Ascending aorta (tissue), 2 donors: ENCODE results near the gene MSI2. TPM values are rescaled to one million over a fixed set of nuclear protein-coding genes. Genes with fewer than 3 reads are reported as not detected.

Experiments
- DNase-seq, 2 donors: peaks; one replicate each; pipeline ENCODE4 v3.0.0-alpha.2; 2019; ENCODE audit warnings: low spot score in 2 of 2
- H3K27ac ChIP-seq, 2 donors: fragments of 200-600 bp; sonication (generic); one replicate each; pipeline ENCODE4 v1.5.1; 2016 to 2017; ENCODE audit warnings: mild to moderate bottlenecking in 1 of 2
- H3K27me3 ChIP-seq: fragments of 200-600 bp; sonication (generic); one replicate; pipeline ENCODE4 v1.5.1; 2017
- H3K36me3 ChIP-seq, 2 donors: fragments of 200-600 bp; sonication (generic); one replicate each; pipeline ENCODE4 v1.5.1; 2016
- H3K4me1 ChIP-seq, 2 donors: fragments of 200-600 bp; sonication (generic); one replicate each; pipeline ENCODE4 v1.5.1; 2016 to 2017; ENCODE audit warnings: mild to moderate bottlenecking in 1 of 2
- H3K4me3 ChIP-seq, 2 donors: fragments of 200-600 bp; sonication (generic); one replicate each; pipeline ENCODE4 v1.5.1; 2016 to 2017; ENCODE audit warnings: mild to moderate bottlenecking in 1 of 2
- H3K9me3 ChIP-seq, 2 donors: fragments of 200-600 bp; sonication (generic); one replicate each; pipeline ENCODE4 v1.5.1; 2016
- intact Hi-C: fragments of 100-400 bp; cut with DNase I; formaldehyde crosslinking; loops from one replicate; pipeline ENCODE4 v1.15.1; 2023
- total RNA-seq: library from RNA; depleted of rRNA; stranded (reverse); fragments of >200 nt; gene quantifications from one replicate; pipeline ENCODE4 v1.1.0, GENCODE V29; 2016
- TF ChIP-seq, protein P1 (sequence below), 3 experiments: fragments of 200-600 bp in 2 of 3; fragments of 450-650 bp in 1 of 3; sonication (generic) in 2 of 3; IDR thresholded peaks; one replicate each; pipeline ENCODE4 v1.5.1; 2016 to 2019; ENCODE audit warnings: antibody characterized with exemption in 3 of 3, mild to moderate bottlenecking in 1 of 3, moderate library complexity in 1 of 3

MSI2 gene
- total RNA-seq, 1 donor from 2014 or later: 11.7 TPM

DNA sequence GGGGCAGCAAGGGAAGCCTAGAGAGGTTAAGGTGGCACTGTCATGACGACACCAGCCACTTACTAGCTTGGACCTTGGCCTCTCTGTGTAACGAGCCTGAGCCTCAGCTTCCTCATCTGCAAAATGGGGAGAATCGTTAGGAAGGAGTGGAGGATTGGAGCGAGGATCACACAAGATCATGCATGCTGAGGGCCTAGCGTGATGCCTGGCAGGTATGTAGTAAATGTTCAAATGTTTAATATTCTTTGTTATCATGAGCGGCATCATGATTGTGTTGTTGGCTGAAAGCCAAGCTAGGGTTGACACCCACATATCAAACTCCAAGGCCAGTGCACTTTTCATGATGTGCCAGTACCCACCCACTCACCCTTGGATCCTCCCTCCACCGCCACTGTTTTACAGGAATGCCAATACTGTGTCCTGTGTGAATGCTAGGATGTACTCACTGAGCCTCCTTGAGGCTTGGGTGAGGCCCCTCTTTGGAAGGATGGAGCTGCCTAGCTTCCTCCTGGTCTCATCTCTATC is 192.5 kb downstream of the MSI2 start:
- H3K4me1 ChIP-seq: peaks cover 0 to under 1% of the 10 kb centered on the region in 2 donors
- no peak overlapping the region for H3K4me3 ChIP-seq
- no peak overlapping the region for H3K27ac ChIP-seq
- no peaks in the 10 kb centered on the region for H3K36me3 ChIP-seq
- H3K9me3 ChIP-seq: no peaks in the 10 kb centered on the region
- H3K27me3 ChIP-seq: no peaks in the 10 kb centered on the region
- TF ChIP-seq, protein P1, sequence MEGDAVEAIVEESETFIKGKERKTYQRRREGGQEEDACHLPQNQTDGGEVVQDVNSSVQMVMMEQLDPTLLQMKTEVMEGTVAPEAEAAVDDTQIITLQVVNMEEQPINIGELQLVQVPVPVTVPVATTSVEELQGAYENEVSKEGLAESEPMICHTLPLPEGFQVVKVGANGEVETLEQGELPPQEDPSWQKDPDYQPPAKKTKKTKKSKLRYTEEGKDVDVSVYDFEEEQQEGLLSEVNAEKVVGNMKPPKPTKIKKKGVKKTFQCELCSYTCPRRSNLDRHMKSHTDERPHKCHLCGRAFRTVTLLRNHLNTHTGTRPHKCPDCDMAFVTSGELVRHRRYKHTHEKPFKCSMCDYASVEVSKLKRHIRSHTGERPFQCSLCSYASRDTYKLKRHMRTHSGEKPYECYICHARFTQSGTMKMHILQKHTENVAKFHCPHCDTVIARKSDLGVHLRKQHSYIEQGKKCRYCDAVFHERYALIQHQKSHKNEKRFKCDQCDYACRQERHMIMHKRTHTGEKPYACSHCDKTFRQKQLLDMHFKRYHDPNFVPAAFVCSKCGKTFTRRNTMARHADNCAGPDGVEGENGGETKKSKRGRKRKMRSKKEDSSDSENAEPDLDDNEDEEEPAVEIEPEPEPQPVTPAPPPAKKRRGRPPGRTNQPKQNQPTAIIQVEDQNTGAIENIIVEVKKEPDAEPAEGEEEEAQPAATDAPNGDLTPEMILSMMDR (IDR thresholded peaks at IDR 0.05): no peak
- intact Hi-C loops: loop anchor here (10.0 kb wide), 1 partner anchor 386 kb away; no protein-coding TSS in a partner anchor
- DNase-seq: no peak

DNA sequence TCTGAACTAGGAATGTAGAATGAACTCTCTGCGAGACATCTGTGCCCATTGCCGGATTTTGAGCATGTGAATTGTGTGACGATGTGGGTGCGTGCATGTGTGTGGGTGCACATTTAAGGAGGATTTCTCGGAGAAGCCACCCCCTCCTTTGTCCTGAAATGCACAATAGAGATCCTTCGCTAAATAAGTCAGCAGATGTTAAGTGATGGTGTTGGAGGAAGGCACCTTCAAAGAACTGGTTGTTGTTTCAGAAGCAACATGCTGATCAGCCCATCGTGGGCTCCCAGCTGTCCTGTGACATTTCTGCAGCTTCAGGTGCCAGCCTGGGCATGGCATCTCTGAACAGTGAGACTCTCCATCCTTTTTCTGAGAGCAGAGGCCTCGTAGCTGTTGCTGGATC is 194.9 kb downstream of the MSI2 start:
- no peak overlapping the region for H3K4me3 ChIP-seq
- no peaks in the 10 kb centered on the region for H3K36me3 ChIP-seq
- no peaks in the 10 kb centered on the region for H3K27me3 ChIP-seq
- TF ChIP-seq, protein P1 (IDR thresholded peaks at IDR 0.05): no peak
- H3K4me1 ChIP-seq: no peaks in the 10 kb centered on the region
- H3K27ac ChIP-seq: no peak overlapping the region
- intact Hi-C loops: no loop called here
- no peaks in the 10 kb centered on the region for H3K9me3 ChIP-seq
- DNase-seq: no peak

DNA sequence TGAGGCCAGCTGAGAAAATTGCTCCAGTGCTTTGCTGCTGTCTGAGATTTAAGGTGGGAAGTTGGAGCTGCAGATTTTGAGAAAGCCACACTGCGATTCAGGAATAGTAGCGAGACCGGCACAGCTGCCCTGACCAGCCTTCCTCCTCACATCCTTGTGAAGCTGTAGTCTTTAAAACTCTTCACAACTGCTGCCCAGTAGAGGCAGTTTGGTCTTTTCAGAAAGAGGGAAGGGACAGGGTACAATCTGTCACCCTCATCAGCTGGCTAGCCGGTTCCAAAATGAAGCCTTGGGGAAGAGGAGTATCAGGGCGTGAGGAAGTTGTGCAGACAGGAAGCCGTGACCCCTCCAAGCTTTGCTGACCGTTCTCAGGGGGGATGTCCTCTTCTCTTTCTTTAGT is 195.3 kb downstream of the MSI2 start:
- no peak overlapping the region for H3K4me3 ChIP-seq
- H3K9me3 ChIP-seq: no peaks in the 10 kb centered on the region
- intact Hi-C loops: no loop called here
- TF ChIP-seq, protein P1 (IDR thresholded peaks at IDR 0.05): no peak
- no peaks in the 10 kb centered on the region for H3K4me1 ChIP-seq
- H3K27me3 ChIP-seq: no peaks in the 10 kb centered on the region
- no peak overlapping the region for H3K27ac ChIP-seq
- DNase-seq: no peak
- H3K36me3 ChIP-seq: no peaks in the 10 kb centered on the region

DNA sequence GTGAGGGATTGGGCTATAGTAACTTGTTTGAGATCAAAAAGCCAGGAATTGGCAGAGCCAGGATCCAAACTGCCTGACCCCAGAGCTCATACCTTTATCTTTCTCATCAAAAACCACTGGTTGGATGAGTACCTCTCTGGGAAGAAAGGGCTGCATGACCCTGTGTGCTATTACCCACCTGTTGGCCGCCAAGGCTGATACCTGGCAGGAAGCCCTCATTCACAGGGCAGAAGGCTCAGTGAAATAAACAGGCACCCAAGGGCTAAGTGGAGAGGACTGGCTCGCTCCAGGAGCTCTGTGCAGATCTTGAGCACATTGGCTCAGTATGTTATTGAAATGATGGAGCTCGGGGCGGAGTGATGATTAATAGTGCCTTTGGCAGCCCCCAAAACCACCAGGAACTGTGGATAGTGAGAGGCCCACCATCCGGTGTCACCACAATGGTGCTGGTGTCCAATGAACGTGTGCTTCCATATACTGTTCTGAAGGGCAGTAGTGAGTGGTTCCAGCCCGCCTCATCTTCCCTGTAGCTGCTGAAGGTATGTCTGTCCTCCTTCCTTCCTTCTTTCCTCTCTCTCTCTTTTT is 197.6 kb downstream of the MSI2 start:
- H3K4me3 ChIP-seq: no peak overlapping the region
- H3K4me1 ChIP-seq: no peaks in the 10 kb centered on the region
- TF ChIP-seq, protein P1 (IDR thresholded peaks at IDR 0.05): no peak
- DNase-seq: no peak
- no peaks in the 10 kb centered on the region for H3K9me3 ChIP-seq
- no peaks in the 10 kb centered on the region for H3K27me3 ChIP-seq
- no peaks in the 10 kb centered on the region for H3K36me3 ChIP-seq
- intact Hi-C loops: no loop called here
- no peak overlapping the region for H3K27ac ChIP-seq

DNA sequence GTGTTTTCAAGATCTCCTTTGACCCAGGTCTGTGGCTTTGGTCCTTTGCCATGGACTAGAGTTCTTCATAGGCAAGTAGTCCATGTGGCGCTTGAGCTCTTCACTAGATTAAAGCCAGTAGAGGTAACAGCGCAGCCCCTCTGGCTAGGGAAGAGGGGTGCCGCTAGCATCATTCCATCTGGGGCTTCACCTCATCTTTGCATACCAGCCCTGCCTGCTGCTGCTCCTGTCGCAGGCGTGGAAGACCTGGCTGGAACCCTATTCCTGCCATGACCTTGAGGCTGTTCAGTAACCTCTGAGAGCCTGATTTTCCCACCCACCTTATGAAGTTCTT is 198.4 kb downstream of the MSI2 start:
- Histone ChIP-seq H3K36me3 (no peaks in the 10 kb centered on the region), H3K9me3 (no peaks in the 10 kb centered on the region), H3K27ac (no peak overlapping the region), H3K4me3 (no peak overlapping the region), H3K4me1 (no peaks in the 10 kb centered on the region), H3K27me3 (no peaks in the 10 kb centered on the region)
- TF ChIP-seq, protein P1 (IDR thresholded peaks at IDR 0.05): no peak
- intact Hi-C loops: no loop called here
- DNase-seq: no peak
